Measurements from ENCODE around the gene PTPRCAP. TPM values are rescaled to one million over a fixed set of nuclear protein-coding genes. Genes with fewer than 3 reads are reported as not detected.

PTPRCAP gene
- total and polyA plus RNA-seq, 2 donors (not counting 1 experiment from before 2014, with no cell fraction given), result 266 to 565 TPM

DNA sequence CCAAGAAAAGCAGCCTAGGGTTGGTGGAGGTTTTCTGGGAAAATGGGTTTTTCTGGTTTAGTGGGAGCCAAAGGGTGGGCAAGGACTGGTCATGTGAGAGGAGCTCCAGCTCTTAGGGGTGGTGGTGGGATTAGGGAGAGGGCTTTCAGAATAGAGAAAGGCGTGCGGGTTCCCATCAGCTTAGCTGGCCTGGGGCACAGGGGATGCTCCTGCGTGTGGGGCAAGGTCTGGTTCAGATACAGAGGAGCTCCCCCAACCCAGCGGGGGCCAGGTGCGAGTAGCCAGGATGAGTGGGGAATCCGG, 30.9 kb upstream of the PTPRCAP start:
- Mint-ChIP-seq H3K27me3 (no peaks in the 10 kb centered on the region), H3K4me1 (peaks cover 54% of the 10 kb centered on the region), H3K9me3 (ENCODE audit: insufficient read depth) (no peaks in the 10 kb centered on the region), H3K27ac (peak overlapping the region; percentile 95), H3K4me3 (peak overlapping the region; percentile 95)
- Histone ChIP-seq H3K9me3 (ENCODE audit: control extremely low read depth in 1 of 3, control insufficient read depth in 2 of 3, insufficient read depth in 1 of 3, low read length in 2 of 3) (peaks cover 0 to 9% (median 0%) of the 10 kb centered on the region in 3 donors), H3K27me3 (replicated peaks in 1 of 4; ENCODE audit: control extremely low read depth in 1 of 4, control insufficient read depth in 3 of 4, insufficient read depth in 4 of 4, low read length in 3 of 4) (no peaks in the 10 kb centered on the region), H3K79me2 (ENCODE audit: control insufficient read depth, insufficient read depth, low read length) (peaks cover 49% of the 10 kb centered on the region), H3K27ac (ENCODE audit: low read length in 2 of 2) (peak overlapping the region; percentile 50 to 87), H3K9ac (ENCODE audit: low read length) (peak overlapping the region; percentile 91), H2AFZ (ENCODE audit: insufficient read depth, low read depth, low read length, poor library complexity, severe bottlenecking) (peak overlapping the region; percentile 78), H3K4me1 (ENCODE audit: control insufficient read depth in 2 of 2, insufficient read depth in 2 of 2, low read length in 2 of 2) (peaks cover 37 to 62% of the 10 kb centered on the region in 2 donors), H3K36me3 (replicated peaks in 1 of 2; ENCODE audit: control extremely low read depth in 1 of 2, control insufficient read depth in 1 of 2, extremely low read depth in 1 of 2, insufficient read depth in 2 of 2, low read length in 1 of 2) (peaks cover 2 to 9% of the 10 kb centered on the region in 2 experiments), H3K4me3 (ENCODE audit: control extremely low read depth in 1 of 5, extremely low read depth in 1 of 5, insufficient read depth in 1 of 5, low read depth in 2 of 5, low read length in 4 of 5) (peak overlapping the region; percentile 44 to 96 (median 91)), H3K4me2 (replicated peaks; ENCODE audit: low read depth, low read length, poor library complexity, severe bottlenecking) (peak overlapping the region; percentile 98), H4K20me1 (ENCODE audit: control insufficient read depth, insufficient read depth, low read length, poor library complexity, severe bottlenecking) (peaks cover 10% of the 10 kb centered on the region)
- no peak for ATAC-seq (ENCODE audit: low read depth)
- WGBS (ENCODE audit: insufficient coverage), result 9% methylated on average over 6 of the region's 6 CpGs
- CTCF ChIA-PET, result interaction anchor here (0.6 to 6.7 kb wide), 18 partner anchors 9 to 126 kb away, joined by 3 to 64 read pairs (median 5); partner anchors contain the start of genes AIP, CABP4, PITPNM1 and PPP1CA
- intact Hi-C loops (cut with micrococcal nuclease), result no loop called here
- DNase-seq, result no peak
- POLR2A ChIA-PET, result interaction anchor here (0.8 to 10.4 kb wide), 19 partner anchors 9 to 116 kb away, joined by 3 to 215 read pairs (median 12); partner anchors contain the start of genes AIP, CABP4, CDK2AP2 and CORO1B
- no peak for TF ChIP-seq EZH2 (IDR thresholded peaks at IDR 0.05; ENCODE audit: borderline replicate concordance, insufficient read depth, low read depth, low read length, poor library complexity, severe bottlenecking)
- TF ChIP-seq, protein P1, sequence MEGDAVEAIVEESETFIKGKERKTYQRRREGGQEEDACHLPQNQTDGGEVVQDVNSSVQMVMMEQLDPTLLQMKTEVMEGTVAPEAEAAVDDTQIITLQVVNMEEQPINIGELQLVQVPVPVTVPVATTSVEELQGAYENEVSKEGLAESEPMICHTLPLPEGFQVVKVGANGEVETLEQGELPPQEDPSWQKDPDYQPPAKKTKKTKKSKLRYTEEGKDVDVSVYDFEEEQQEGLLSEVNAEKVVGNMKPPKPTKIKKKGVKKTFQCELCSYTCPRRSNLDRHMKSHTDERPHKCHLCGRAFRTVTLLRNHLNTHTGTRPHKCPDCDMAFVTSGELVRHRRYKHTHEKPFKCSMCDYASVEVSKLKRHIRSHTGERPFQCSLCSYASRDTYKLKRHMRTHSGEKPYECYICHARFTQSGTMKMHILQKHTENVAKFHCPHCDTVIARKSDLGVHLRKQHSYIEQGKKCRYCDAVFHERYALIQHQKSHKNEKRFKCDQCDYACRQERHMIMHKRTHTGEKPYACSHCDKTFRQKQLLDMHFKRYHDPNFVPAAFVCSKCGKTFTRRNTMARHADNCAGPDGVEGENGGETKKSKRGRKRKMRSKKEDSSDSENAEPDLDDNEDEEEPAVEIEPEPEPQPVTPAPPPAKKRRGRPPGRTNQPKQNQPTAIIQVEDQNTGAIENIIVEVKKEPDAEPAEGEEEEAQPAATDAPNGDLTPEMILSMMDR (IDR thresholded peaks at IDR 0.05), result no peak

DNA sequence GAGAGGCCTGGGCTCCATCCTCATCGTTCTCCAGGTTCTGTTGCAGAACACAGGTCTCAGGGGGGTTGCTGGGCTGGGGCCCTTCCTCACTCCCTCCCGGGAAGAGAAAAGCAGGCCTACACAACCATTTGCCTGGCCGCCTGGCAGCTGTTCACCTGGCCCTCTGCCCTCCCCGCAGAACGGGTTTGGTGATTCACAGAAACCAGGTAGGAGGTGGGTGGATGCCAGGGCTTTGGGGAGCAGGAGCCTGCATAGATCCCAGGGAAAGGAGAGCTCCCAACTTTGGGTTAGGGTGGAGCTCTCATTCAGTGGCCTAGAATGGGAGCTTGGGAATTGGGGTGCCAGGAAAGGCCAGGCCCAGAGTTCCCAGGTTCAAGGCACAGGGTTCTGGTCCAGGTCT, 30.6 kb upstream of the PTPRCAP start:
- ChIA-PET POLR2A (interaction anchor here (0.8 to 10.4 kb wide), 19 partner anchors 9 to 116 kb away, joined by 3 to 215 read pairs (median 12); partner anchors contain the start of genes AIP, CABP4, CDK2AP2 and CORO1B), CTCF (interaction anchor here (0.9 to 6.7 kb wide), 17 partner anchors 9 to 85 kb away, joined by 3 to 64 read pairs (median 5); partner anchors contain the start of genes AIP, PITPNM1, PPP1CA and PTPRCAP)
- Histone ChIP-seq H3K36me3 (replicated peaks in 1 of 2; ENCODE audit: control extremely low read depth in 1 of 2, control insufficient read depth in 1 of 2, extremely low read depth in 1 of 2, insufficient read depth in 2 of 2, low read length in 1 of 2) (peaks cover 2 to 9% of the 10 kb centered on the region in 2 experiments), H3K4me3 (ENCODE audit: control extremely low read depth in 1 of 5, extremely low read depth in 1 of 5, insufficient read depth in 1 of 5, low read depth in 2 of 5, low read length in 4 of 5) (peak overlapping the region; percentile 44 to 96 (median 91)), H2AFZ (ENCODE audit: insufficient read depth, low read depth, low read length, poor library complexity, severe bottlenecking) (no peak overlapping the region), H3K9me3 (ENCODE audit: control extremely low read depth in 1 of 3, control insufficient read depth in 2 of 3, insufficient read depth in 1 of 3, low read length in 2 of 3) (peaks cover 0 to 9% (median 0%) of the 10 kb centered on the region in 3 donors), H3K9ac (ENCODE audit: low read length) (peak overlapping the region; percentile 91), H4K20me1 (ENCODE audit: control insufficient read depth, insufficient read depth, low read length, poor library complexity, severe bottlenecking) (peaks cover 10% of the 10 kb centered on the region), H3K4me2 (replicated peaks; ENCODE audit: low read depth, low read length, poor library complexity, severe bottlenecking) (peak overlapping the region; percentile 98), H3K27ac (ENCODE audit: low read length in 2 of 2) (peak overlapping the region in 1 of 2 donors; percentile 87), H3K27me3 (replicated peaks in 1 of 4; ENCODE audit: control extremely low read depth in 1 of 4, control insufficient read depth in 3 of 4, insufficient read depth in 4 of 4, low read length in 3 of 4) (no peaks in the 10 kb centered on the region), H3K79me2 (ENCODE audit: control insufficient read depth, insufficient read depth, low read length) (peaks cover 51% of the 10 kb centered on the region), H3K4me1 (ENCODE audit: control insufficient read depth in 2 of 2, insufficient read depth in 2 of 2, low read length in 2 of 2) (peaks cover 37 to 66% of the 10 kb centered on the region in 2 donors)
- 48% methylated on average over 2 of the region's 5 CpGs for WGBS (ENCODE audit: insufficient coverage)
- peak overlapping the region; percentile 95 for H3K27ac Mint-ChIP-seq
- TF ChIP-seq, protein P1 (IDR thresholded peaks at IDR 0.05), result no peak
- no peak for TF ChIP-seq EZH2 (IDR thresholded peaks at IDR 0.05; ENCODE audit: borderline replicate concordance, insufficient read depth, low read depth, low read length, poor library complexity, severe bottlenecking)
- H3K4me1 Mint-ChIP-seq, result peaks cover 58% of the 10 kb centered on the region
- no peak for ATAC-seq (ENCODE audit: low read depth)
- no peak for DNase-seq
- H3K27me3 Mint-ChIP-seq, result no peaks in the 10 kb centered on the region
- intact Hi-C loops (cut with micrococcal nuclease), result no loop called here
- peak overlapping the region; percentile 95 for H3K4me3 Mint-ChIP-seq
- no peaks in the 10 kb centered on the region for H3K9me3 Mint-ChIP-seq (ENCODE audit: insufficient read depth)
